H1 (cell line): ENCODE measurements around the gene ORMDL1. TPM values are rescaled to one million over a fixed set of nuclear protein-coding genes. Genes with fewer than 3 reads are reported as not detected.
A peak's percentile ranks its signal among the peaks of the same experiment; 100 is the strongest.

Experiments
- CBX8 ChIP-seq: fragments of 300-800, 300-1000 bp; sonication (generic); IDR thresholded peaks from 2 replicates; pipeline ENCODE4 v1.7.1; 2016; ENCODE audit warnings: low read depth, low read length, borderline replicate concordance
- CHD1 ChIP-seq: IDR thresholded peaks from 2 replicates; pipeline ENCODE4 v1.6.1; 2012; ENCODE audit warnings: low read depth, low read length, improper control_type of control experiment
- CREB1 ChIP-seq: IDR thresholded peaks from 2 replicates; pipeline ENCODE4 v1.6.1; 2012; ENCODE audit warnings: inconsistent platforms
- E2F6 ChIP-seq: IDR thresholded peaks from 2 replicates; pipeline ENCODE4 v1.6.1; 2012; ENCODE audit warnings: inconsistent platforms
- EGR1 ChIP-seq: IDR thresholded peaks from 2 replicates; pipeline ENCODE4 v1.6.1; 2011; ENCODE audit warnings: low read depth, low read length, borderline replicate concordance
- JUN ChIP-seq: IDR thresholded peaks from 2 replicates; pipeline ENCODE4 v1.6.1; 2011; ENCODE audit warnings: low read depth, mild to moderate bottlenecking, improper control_type of control experiment, low read length
- KDM1A ChIP-seq: fragments of 200-600, 300-600 bp; sonication (generic); IDR thresholded peaks from 2 replicates; pipeline ENCODE4 v1.7.1; 2016; ENCODE audit warnings: mild to moderate bottlenecking, low read length, borderline replicate concordance
- KDM4A ChIP-seq: IDR thresholded peaks from one replicate; pipeline ENCODE4 v1.7.1; 2012; ENCODE audit warnings: low read depth, mild to moderate bottlenecking, moderate library complexity, low read length, inconsistent platforms; ENCODE audit not compliant: severe bottlenecking
- POU5F1 ChIP-seq: IDR thresholded peaks from 2 replicates; pipeline ENCODE4 v1.6.1; 2011; ENCODE audit warnings: low read depth, mild to moderate bottlenecking, low read length, moderate library complexity
- RBBP5 ChIP-seq: IDR thresholded peaks from 2 replicates; pipeline ENCODE4 v1.7.1; 2012; ENCODE audit warnings: low read depth, mild to moderate bottlenecking, inconsistent platforms, low read length, moderate library complexity, borderline replicate concordance
- RNF2 ChIP-seq: fragments of 200-900, 300-1000 bp; sonication (generic); IDR thresholded peaks from 2 replicates; pipeline ENCODE4 v1.7.1; 2016; ENCODE audit warnings: borderline replicate concordance, low read depth, mild to moderate bottlenecking, antibody characterized with exemption, low read length; ENCODE audit not compliant: poor library complexity, severe bottlenecking; ENCODE audit errors: missing control alignments
- SIN3A ChIP-seq, 2 experiments: IDR thresholded peaks in 1 of 2; conservative IDR thresholded peaks in 1 of 2; 2 replicates each; pipeline ENCODE4 v1.6.1; 2011 to 2012; ENCODE audit warnings: low read length in 2 of 2, improper control_type of control experiment in 1 of 2, low read depth in 1 of 2, mild to moderate bottlenecking in 1 of 2
- SIRT6 ChIP-seq: IDR thresholded peaks from one replicate; pipeline ENCODE4 v1.7.1; 2012; ENCODE audit warnings: low read length, inconsistent platforms
- SP2 ChIP-seq: IDR thresholded peaks from 2 replicates; pipeline ENCODE4 v1.6.1; 2012; ENCODE audit warnings: mild to moderate bottlenecking, low read length, inconsistent platforms
- SRF ChIP-seq: IDR thresholded peaks from 2 replicates; pipeline ENCODE4 v1.6.1; 2011; ENCODE audit warnings: mild to moderate bottlenecking, low read depth, low read length, moderate library complexity
- SUZ12 ChIP-seq: fragments of 200-600 bp; sonication (generic); IDR thresholded peaks from 2 replicates; pipeline ENCODE4 v1.6.1; 2012; ENCODE audit warnings: mild to moderate bottlenecking, inconsistent platforms, low read length, moderate library complexity, mixed read lengths
- TAF1 ChIP-seq: IDR thresholded peaks from 2 replicates; pipeline ENCODE4 v1.6.1; 2011; ENCODE audit warnings: mild to moderate bottlenecking, low read depth, low read length
- TEAD4 ChIP-seq: IDR thresholded peaks from 2 replicates; pipeline ENCODE4 v1.6.1; 2012; ENCODE audit warnings: low read depth, low read length, inconsistent platforms, mixed read lengths
- USF2 ChIP-seq: IDR thresholded peaks from 2 replicates; pipeline ENCODE4 v1.6.1; 2011; ENCODE audit warnings: low read length, improper control_type of control experiment
- polyA plus RNA-seq, 7 experiments: library from polyadenylated mRNA; depleted of rRNA in 3 of 7; stranded (reverse) in 5 of 7; unstranded in 2 of 7; fragments of >200 nt in 5 of 7; fragments of 200-250 nt in 2 of 7; gene quantifications; 1 replicate in 5 of 7; 2 replicates in 1 of 7; 4 replicates in 1 of 7; pipeline versions ENCODE4 v1.2.1 to v1.2.3, GENCODE V29; 2011 to 2013; ENCODE audit warnings: missing spikeins in 2 of 7, mixed read lengths in 2 of 7
- total RNA-seq: library from RNA; stranded (reverse); fragmentation: NEBNext Ultra II Directional; extraction: Animal tissue kit (Norgen Biotek cat#: 25700); gene quantifications from 2 replicates; pipeline ENCODE4 v1.2.1, GENCODE V29; 2021
- TF ChIP-seq, protein P1 (sequence below), 3 experiments: IDR thresholded peaks; 1 replicate in 2 of 3; 2 replicates in 1 of 3; pipeline versions ENCODE4 v1.5.1 to v1.6.1; 2011; ENCODE audit warnings: low read length in 3 of 3, mild to moderate bottlenecking in 3 of 3, inconsistent platforms in 2 of 3, low read depth in 1 of 3, moderate library complexity in 1 of 3; ENCODE audit not compliant: insufficient read depth in 1 of 3; ENCODE audit errors: control extremely low read depth in 1 of 3

The ORMDL1 gene
- total and polyA plus RNA-seq, 2 of the 8 experiments (the other 6 are each of a cell fraction or from before 2014, with no cell fraction given), result 34.9 to 58.1 TPM

GRCh38 chr2:189762551-189763298 is 21.4 kb downstream of the ORMDL1 start, which contains the start of gene OSGEPL1 (continued):
- TF ChIP-seq EGR1 (no peak), SIRT6 (no peak), RNF2 (no peak), SUZ12 (no peak), SP2 (no peak), USF2 (peak; percentile 80), CBX8 (no peak), JUN (no peak), KDM4A (peak; percentile 34), SIN3A (conservative IDR thresholded peaks at IDR 0.05 in 1 of 2, IDR thresholded peaks at IDR 0.05 in 1 of 2; ENCODE audit: low read depth in 1 of 2, low read length in 2 of 2) (peak in 1 of 2 experiments; percentile 80; a peak in 2 of 4 replicates), TAF1 (peak; percentile 82), CHD1 (no peak), TEAD4 (no peak), POU5F1 (no peak), RBBP5 (peak; percentile 90), KDM1A (no peak), CREB1 (peak; percentile 93), E2F6 (peak; percentile 52; the same call in 1 of the 2 replicates), SRF (no peak; the same call in 1 of the 2 replicates)
- TF ChIP-seq, protein P1, sequence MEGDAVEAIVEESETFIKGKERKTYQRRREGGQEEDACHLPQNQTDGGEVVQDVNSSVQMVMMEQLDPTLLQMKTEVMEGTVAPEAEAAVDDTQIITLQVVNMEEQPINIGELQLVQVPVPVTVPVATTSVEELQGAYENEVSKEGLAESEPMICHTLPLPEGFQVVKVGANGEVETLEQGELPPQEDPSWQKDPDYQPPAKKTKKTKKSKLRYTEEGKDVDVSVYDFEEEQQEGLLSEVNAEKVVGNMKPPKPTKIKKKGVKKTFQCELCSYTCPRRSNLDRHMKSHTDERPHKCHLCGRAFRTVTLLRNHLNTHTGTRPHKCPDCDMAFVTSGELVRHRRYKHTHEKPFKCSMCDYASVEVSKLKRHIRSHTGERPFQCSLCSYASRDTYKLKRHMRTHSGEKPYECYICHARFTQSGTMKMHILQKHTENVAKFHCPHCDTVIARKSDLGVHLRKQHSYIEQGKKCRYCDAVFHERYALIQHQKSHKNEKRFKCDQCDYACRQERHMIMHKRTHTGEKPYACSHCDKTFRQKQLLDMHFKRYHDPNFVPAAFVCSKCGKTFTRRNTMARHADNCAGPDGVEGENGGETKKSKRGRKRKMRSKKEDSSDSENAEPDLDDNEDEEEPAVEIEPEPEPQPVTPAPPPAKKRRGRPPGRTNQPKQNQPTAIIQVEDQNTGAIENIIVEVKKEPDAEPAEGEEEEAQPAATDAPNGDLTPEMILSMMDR (IDR thresholded peaks at IDR 0.05; ENCODE audit: control extremely low read depth in 1 of 3, insufficient read depth in 1 of 3, low read depth in 1 of 3, low read length in 3 of 3), result peak; percentile 15 to 68 (median 36); a peak in 3 of 4 replicates
